Neural cell (in vitro differentiated cells): ENCODE measurements around the gene OTOG. TPM values are rescaled to one million over a fixed set of nuclear protein-coding genes. Genes with fewer than 3 reads are reported as not detected.
A peak's percentile ranks its signal among the peaks of the same experiment; 100 is the strongest.

ENCODE experiments used
- H2AFZ ChIP-seq: fragments of 200-600, 300-800 bp; sonication (generic), shearing (Covaris generic); 2 replicates; pipeline ENCODE4 v1.6.0; 2014; ENCODE audit warnings: low read depth, mild to moderate bottlenecking, antibody characterized with exemption, low read length, moderate library complexity
- H3F3A ChIP-seq: fragments of 200-600 bp; shearing (Covaris generic); 2 replicates; pipeline ENCODE4 v1.6.1; 2016; ENCODE audit warnings: mild to moderate bottlenecking, moderate library complexity, mixed read lengths, antibody characterized with exemption, low read length; ENCODE audit not compliant: insufficient read depth, poor library complexity, severe bottlenecking
- H3K27ac ChIP-seq: fragments of 200-600, 300-800 bp; sonication (generic), shearing (Covaris generic); 2 replicates; pipeline ENCODE4 v1.5.1; 2014; ENCODE audit warnings: mild to moderate bottlenecking, low read length, moderate library complexity
- H3K27me3 ChIP-seq: fragments of 300-800, 200-600 bp; sonication (generic), shearing (Covaris generic); 2 replicates; pipeline ENCODE4 v1.6.0; 2014; ENCODE audit warnings: mild to moderate bottlenecking, low read depth, low read length, moderate library complexity; ENCODE audit not compliant: insufficient read depth
- H3K36me3 ChIP-seq: fragments of 300-800, 200-600 bp; sonication (generic), shearing (Covaris generic); 2 replicates; pipeline ENCODE4 v1.5.1; 2014; ENCODE audit warnings: mild to moderate bottlenecking, antibody characterized with exemption, low read length, moderate library complexity; ENCODE audit not compliant: insufficient read depth
- H3K4me2 ChIP-seq: fragments of 300-800, 200-600 bp; sonication (generic), shearing (Covaris generic); 2 replicates; pipeline ENCODE4 v1.6.0; 2014; ENCODE audit warnings: mild to moderate bottlenecking, low read length
- H3K4me3 ChIP-seq: fragments of 300-800, 200-600 bp; sonication (generic), shearing (Covaris generic); 2 replicates; pipeline ENCODE4 v1.5.1; 2014; ENCODE audit warnings: mild to moderate bottlenecking, low read length, moderate library complexity
- H3K79me2 ChIP-seq: fragments of 200-600 bp; shearing (Covaris generic); replicated peaks from 2 replicates; pipeline ENCODE4 v1.6.0; 2014; ENCODE audit warnings: mild to moderate bottlenecking, low read length, moderate library complexity; ENCODE audit not compliant: insufficient read depth
- H3K9ac ChIP-seq: fragments of 300-800, 200-600 bp; sonication (generic), shearing (Covaris generic); 2 replicates; pipeline ENCODE4 v1.6.1; 2016; ENCODE audit warnings: mild to moderate bottlenecking, low read length, mixed read lengths
- H3K9me2 ChIP-seq: fragments of 200-600 bp; shearing (Covaris generic); 2 replicates; pipeline ENCODE4 v1.6.1; 2016; ENCODE audit warnings: mild to moderate bottlenecking, low read length, mixed read lengths; ENCODE audit not compliant: insufficient read depth
- H3K9me3 ChIP-seq: fragments of 200-600, 300-800 bp; sonication (generic), shearing (Covaris generic); 2 replicates; pipeline ENCODE4 v1.6.1; 2016; ENCODE audit warnings: mild to moderate bottlenecking, mixed run types, low read length, moderate library complexity, mixed read lengths
- H4K20me1 ChIP-seq: fragments of 200-600 bp; shearing (Covaris generic); 2 replicates; pipeline ENCODE4 v1.6.1; 2016; ENCODE audit warnings: mild to moderate bottlenecking, mixed run types; ENCODE audit not compliant: insufficient read depth
- EP300 ChIP-seq: fragments of 450-650 bp; conservative IDR thresholded peaks from 2 replicates; pipeline ENCODE4 v1.6.1; 2014; ENCODE audit warnings: antibody characterized with exemption, mild to moderate bottlenecking, moderate library complexity; ENCODE audit not compliant: poor library complexity, severe bottlenecking
- EZH2 ChIP-seq: fragments of 200-600, 300-800 bp; shearing (Covaris generic), sonication (generic); IDR thresholded peaks from 2 replicates; pipeline ENCODE4 v1.6.1; 2014; ENCODE audit warnings: antibody characterized with exemption, low read length, borderline replicate concordance, mild to moderate bottlenecking; ENCODE audit not compliant: insufficient read depth, poor library complexity, severe bottlenecking
- MXI1 ChIP-seq: fragments of 450-650 bp; conservative IDR thresholded peaks from 2 replicates; pipeline ENCODE4 v1.6.1; 2014; ENCODE audit warnings: antibody characterized with exemption, mild to moderate bottlenecking; ENCODE audit not compliant: poor library complexity, severe bottlenecking
- POLR2AphosphoS5 ChIP-seq: IDR thresholded peaks from 2 replicates; pipeline ENCODE4 v1.6.1; 2012
- RAD21 ChIP-seq: fragments of 450-650 bp; conservative IDR thresholded peaks from 2 replicates; pipeline ENCODE4 v1.6.1; 2014; ENCODE audit warnings: antibody characterized with exemption, mild to moderate bottlenecking, moderate library complexity
- SMC3 ChIP-seq: fragments of 450-650 bp; conservative IDR thresholded peaks from 2 replicates; pipeline ENCODE4 v1.6.1; 2014; ENCODE audit warnings: antibody characterized with exemption, mild to moderate bottlenecking, moderate library complexity; ENCODE audit not compliant: poor library complexity
- TAF1 ChIP-seq: IDR thresholded peaks from 2 replicates; pipeline ENCODE4 v1.6.1; 2012; ENCODE audit warnings: low read depth
- polyA plus RNA-seq: library from polyadenylated mRNA; depleted of rRNA; stranded (reverse); fragments of >200 nt; gene quantifications from 2 replicates; pipeline ENCODE4 v1.2.3, GENCODE V29; 2014
- TF ChIP-seq, protein P1 (sequence below): fragments of 450-650 bp; IDR thresholded peaks from 2 replicates; pipeline ENCODE4 v1.5.1; 2014; ENCODE audit warnings: antibody characterized with exemption, mild to moderate bottlenecking, moderate library complexity; ENCODE audit not compliant: poor library complexity, severe bottlenecking
- TF ChIP-seq, protein P2 (sequence below): IDR thresholded peaks from 2 replicates; pipeline ENCODE4 v1.6.1; 2012; ENCODE audit warnings: borderline replicate concordance

Gene OTOG
- polyA plus RNA-seq, 1 donor from 2014 or later, result not detected

DNA sequence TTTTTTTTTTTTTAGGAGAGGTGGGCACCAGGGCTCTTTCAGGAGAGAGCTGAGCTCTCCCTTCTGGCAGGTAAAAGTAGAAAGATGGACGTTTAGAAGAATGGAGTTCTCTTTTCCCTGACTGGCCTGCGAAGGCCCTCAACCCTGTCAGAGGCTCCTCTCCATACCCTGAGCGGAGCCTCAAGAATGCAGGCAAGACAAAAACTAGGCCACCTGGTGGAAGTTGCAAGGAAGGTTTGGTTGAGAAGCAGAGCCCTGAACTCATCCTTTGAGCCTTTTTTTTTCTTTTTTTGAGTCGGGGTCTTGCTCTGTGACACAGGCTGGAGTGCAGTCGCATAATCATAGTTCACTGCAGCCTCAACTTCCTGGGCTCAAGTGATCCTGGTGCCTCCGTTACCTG is 1.4 kb downstream of the OTOG start:
- no peaks in the 10 kb centered on the region for H3F3A ChIP-seq
- no peaks in the 10 kb centered on the region for H3K27me3 ChIP-seq
- H3K27ac ChIP-seq, result no peak overlapping the region
- no peaks in the 10 kb centered on the region for H3K36me3 ChIP-seq
- no peak overlapping the region for H3K4me3 ChIP-seq
- H3K4me2 ChIP-seq, result no peak overlapping the region
- H2AFZ ChIP-seq, result no peak overlapping the region
- H3K79me2 ChIP-seq, result no peaks in the 10 kb centered on the region
- no peak overlapping the region for H3K9ac ChIP-seq
- no peaks in the 10 kb centered on the region for H4K20me1 ChIP-seq
- H3K9me2 ChIP-seq, result no peaks in the 10 kb centered on the region
- peak; percentile 46 for TF ChIP-seq SMC3
- no peak for TF ChIP-seq EZH2
- no peaks in the 10 kb centered on the region for H3K9me3 ChIP-seq

DNA sequence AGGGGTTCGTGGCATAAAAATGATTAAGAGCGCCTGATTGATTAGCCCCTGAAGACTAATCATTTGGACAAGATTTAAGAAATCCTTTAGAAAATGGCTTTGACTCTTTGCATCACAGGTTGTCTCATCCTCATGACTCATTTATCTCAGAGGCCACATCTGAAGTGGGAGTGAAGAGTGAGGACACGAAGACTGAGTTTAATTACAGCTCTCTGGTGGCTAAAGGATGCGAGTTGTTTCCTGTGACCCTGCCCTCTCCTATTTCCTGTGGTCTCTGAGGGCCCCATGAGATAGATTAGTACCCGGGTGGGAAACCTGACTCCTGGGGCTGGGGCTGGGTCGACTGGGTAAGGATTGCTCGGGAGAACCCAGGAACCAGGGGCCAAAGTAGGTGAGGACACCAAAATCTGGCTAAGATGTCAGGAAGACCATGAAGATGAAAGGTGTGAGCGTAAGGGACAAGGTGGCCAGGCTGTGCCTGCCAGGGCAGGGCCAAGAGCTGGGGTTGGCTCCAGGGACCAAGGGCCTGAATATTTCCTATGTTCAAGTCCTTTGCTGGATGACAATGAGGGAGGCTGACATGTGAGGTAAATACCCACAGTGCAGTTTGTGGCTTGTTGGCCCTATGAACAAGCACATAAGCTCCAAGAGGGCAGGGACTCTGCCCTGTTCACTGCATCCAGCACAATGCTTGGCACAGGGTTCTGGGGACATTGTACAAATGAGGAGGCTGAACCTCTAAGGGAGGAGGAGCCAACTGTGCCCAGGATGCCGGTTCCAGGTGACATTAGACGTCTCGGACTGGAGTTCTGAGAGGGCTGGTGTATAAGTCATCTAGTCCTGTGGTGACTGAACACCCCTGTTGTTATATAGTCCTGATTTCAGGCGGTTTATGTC is 3.6 kb downstream of the OTOG start:
- Histone ChIP-seq H3K4me3 (no peak overlapping the region), H2AFZ (no peak overlapping the region), H3K27ac (no peak overlapping the region), H3K4me2 (no peak overlapping the region), H3K9ac (no peak overlapping the region), H3K27me3 (no peaks in the 10 kb centered on the region), H3K36me3 (no peaks in the 10 kb centered on the region), H3K9me3 (no peaks in the 10 kb centered on the region), H3K79me2 (no peaks in the 10 kb centered on the region), H3K9me2 (no peaks in the 10 kb centered on the region), H3F3A (no peaks in the 10 kb centered on the region), H4K20me1 (no peaks in the 10 kb centered on the region)
- TF ChIP-seq MXI1, result no peak

DNA sequence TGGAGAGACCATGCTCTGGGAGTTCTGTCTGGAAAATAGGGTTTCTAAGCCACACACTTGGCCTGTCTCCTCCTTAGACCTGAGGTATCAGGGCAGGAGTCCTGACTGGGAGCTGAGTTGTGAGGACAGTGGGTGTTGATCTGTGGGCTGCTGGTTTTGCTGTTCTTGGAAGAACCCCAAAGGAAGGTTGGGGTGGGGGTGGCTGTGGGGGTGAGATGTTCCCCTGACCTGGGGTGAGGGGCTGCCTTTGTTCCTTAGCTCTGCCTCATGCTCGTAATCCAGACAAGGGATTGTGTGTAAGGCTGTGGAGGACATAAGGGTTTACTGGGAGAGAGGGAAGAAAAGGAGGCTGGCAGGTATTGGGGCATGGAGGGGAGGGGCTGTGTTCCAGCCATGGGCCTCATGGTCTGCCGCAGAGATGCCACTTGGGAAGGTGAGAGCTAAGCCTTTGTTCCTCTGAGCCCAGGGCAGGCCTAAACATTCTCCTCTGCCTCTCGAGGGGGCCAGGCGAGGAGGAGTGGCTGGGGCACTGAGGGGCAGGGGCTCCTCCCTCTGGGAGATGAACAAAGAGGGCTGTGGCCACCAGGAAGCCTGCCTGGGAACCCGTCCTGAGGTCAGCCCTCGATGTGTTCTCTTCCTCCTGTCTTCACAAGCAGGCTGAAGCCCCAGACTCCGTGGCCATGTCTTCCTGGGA is 4.4 kb downstream of the OTOG start:
- H2AFZ ChIP-seq, result no peak overlapping the region
- no peaks in the 10 kb centered on the region for H3F3A ChIP-seq
- no peaks in the 10 kb centered on the region for H3K79me2 ChIP-seq
- no peaks in the 10 kb centered on the region for H3K9me2 ChIP-seq
- no peaks in the 10 kb centered on the region for H4K20me1 ChIP-seq
- no peaks in the 10 kb centered on the region for H3K9me3 ChIP-seq
- H3K27me3 ChIP-seq, result no peaks in the 10 kb centered on the region
- no peak overlapping the region for H3K9ac ChIP-seq
- no peak overlapping the region for H3K27ac ChIP-seq
- no peak for TF ChIP-seq SMC3
- TF ChIP-seq POLR2AphosphoS5, result no peak
- TF ChIP-seq, protein P1, sequence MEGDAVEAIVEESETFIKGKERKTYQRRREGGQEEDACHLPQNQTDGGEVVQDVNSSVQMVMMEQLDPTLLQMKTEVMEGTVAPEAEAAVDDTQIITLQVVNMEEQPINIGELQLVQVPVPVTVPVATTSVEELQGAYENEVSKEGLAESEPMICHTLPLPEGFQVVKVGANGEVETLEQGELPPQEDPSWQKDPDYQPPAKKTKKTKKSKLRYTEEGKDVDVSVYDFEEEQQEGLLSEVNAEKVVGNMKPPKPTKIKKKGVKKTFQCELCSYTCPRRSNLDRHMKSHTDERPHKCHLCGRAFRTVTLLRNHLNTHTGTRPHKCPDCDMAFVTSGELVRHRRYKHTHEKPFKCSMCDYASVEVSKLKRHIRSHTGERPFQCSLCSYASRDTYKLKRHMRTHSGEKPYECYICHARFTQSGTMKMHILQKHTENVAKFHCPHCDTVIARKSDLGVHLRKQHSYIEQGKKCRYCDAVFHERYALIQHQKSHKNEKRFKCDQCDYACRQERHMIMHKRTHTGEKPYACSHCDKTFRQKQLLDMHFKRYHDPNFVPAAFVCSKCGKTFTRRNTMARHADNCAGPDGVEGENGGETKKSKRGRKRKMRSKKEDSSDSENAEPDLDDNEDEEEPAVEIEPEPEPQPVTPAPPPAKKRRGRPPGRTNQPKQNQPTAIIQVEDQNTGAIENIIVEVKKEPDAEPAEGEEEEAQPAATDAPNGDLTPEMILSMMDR, result no peak
- no peak for TF ChIP-seq MXI1
- no peak for TF ChIP-seq RAD21
- no peak for TF ChIP-seq EP300
- no peak for TF ChIP-seq TAF1
- TF ChIP-seq, protein P2, sequence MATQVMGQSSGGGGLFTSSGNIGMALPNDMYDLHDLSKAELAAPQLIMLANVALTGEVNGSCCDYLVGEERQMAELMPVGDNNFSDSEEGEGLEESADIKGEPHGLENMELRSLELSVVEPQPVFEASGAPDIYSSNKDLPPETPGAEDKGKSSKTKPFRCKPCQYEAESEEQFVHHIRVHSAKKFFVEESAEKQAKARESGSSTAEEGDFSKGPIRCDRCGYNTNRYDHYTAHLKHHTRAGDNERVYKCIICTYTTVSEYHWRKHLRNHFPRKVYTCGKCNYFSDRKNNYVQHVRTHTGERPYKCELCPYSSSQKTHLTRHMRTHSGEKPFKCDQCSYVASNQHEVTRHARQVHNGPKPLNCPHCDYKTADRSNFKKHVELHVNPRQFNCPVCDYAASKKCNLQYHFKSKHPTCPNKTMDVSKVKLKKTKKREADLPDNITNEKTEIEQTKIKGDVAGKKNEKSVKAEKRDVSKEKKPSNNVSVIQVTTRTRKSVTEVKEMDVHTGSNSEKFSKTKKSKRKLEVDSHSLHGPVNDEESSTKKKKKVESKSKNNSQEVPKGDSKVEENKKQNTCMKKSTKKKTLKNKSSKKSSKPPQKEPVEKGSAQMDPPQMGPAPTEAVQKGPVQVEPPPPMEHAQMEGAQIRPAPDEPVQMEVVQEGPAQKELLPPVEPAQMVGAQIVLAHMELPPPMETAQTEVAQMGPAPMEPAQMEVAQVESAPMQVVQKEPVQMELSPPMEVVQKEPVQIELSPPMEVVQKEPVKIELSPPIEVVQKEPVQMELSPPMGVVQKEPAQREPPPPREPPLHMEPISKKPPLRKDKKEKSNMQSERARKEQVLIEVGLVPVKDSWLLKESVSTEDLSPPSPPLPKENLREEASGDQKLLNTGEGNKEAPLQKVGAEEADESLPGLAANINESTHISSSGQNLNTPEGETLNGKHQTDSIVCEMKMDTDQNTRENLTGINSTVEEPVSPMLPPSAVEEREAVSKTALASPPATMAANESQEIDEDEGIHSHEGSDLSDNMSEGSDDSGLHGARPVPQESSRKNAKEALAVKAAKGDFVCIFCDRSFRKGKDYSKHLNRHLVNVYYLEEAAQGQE, result no peak
- TF ChIP-seq EZH2, result no peak
- no peak overlapping the region for H3K4me2 ChIP-seq
- H3K4me3 ChIP-seq, result no peak overlapping the region
- no peaks in the 10 kb centered on the region for H3K36me3 ChIP-seq
